Measurements from ENCODE around the gene NR4A1. TPM values are rescaled to one million over a fixed set of nuclear protein-coding genes. Genes with fewer than 3 reads are reported as not detected.

The NR4A1 gene
- total RNA-seq, 1 donor from 2014 or later = 1.0 TPM

GRCh38 chr12:52023182-52023975, 27.9 kb upstream of the NR4A1 start:
- peak; percentile 97 for TF ChIP-seq CTCF (IDR thresholded peaks at IDR 0.05; ENCODE audit: unreplicated experiment)
- Mint-ChIP-seq H3K27me3 (ENCODE audit: unreplicated experiment) (peaks cover 3% of the 10 kb centered on the region), H3K4me3 (ENCODE audit: unreplicated experiment) (no peak overlapping the region), H3K4me1 (ENCODE audit: unreplicated experiment) (peaks cover 17% of the 10 kb centered on the region), H3K36me3 (ENCODE audit: low read depth, unreplicated experiment) (no peaks in the 10 kb centered on the region), H3K9me3 (ENCODE audit: unreplicated experiment) (no peaks in the 10 kb centered on the region), H3K27ac (ENCODE audit: unreplicated experiment) (no peak overlapping the region)
- DNase-seq (ENCODE audit: low spot score) = peak; percentile 88

GRCh38 chr12:52023976-52024688, 27.1 kb upstream of the NR4A1 start:
- no peaks in the 10 kb centered on the region for H3K9me3 Mint-ChIP-seq (ENCODE audit: unreplicated experiment)
- H3K27me3 Mint-ChIP-seq (ENCODE audit: unreplicated experiment) = peaks cover 3% of the 10 kb centered on the region
- H3K27ac Mint-ChIP-seq (ENCODE audit: unreplicated experiment) = no peak overlapping the region
- peaks cover 17% of the 10 kb centered on the region for H3K4me1 Mint-ChIP-seq (ENCODE audit: unreplicated experiment)
- DNase-seq (ENCODE audit: low spot score) = no peak
- TF ChIP-seq CTCF (IDR thresholded peaks at IDR 0.05; ENCODE audit: unreplicated experiment) = peak; percentile 33
- no peaks in the 10 kb centered on the region for H3K36me3 Mint-ChIP-seq (ENCODE audit: low read depth, unreplicated experiment)
- H3K4me3 Mint-ChIP-seq (ENCODE audit: unreplicated experiment) = peak overlapping the region; percentile 77

GRCh38 chr12:52024845-52025230, 26.4 kb upstream of the NR4A1 start:
- no peaks in the 10 kb centered on the region for H3K9me3 Mint-ChIP-seq (ENCODE audit: unreplicated experiment)
- peaks cover 3% of the 10 kb centered on the region for H3K27me3 Mint-ChIP-seq (ENCODE audit: unreplicated experiment)
- no peak overlapping the region for H3K27ac Mint-ChIP-seq (ENCODE audit: unreplicated experiment)
- H3K4me1 Mint-ChIP-seq (ENCODE audit: unreplicated experiment) = peaks cover 17% of the 10 kb centered on the region
- no peak for TF ChIP-seq CTCF (IDR thresholded peaks at IDR 0.05; ENCODE audit: unreplicated experiment)
- H3K36me3 Mint-ChIP-seq (ENCODE audit: low read depth, unreplicated experiment) = no peaks in the 10 kb centered on the region
- no peak for DNase-seq (ENCODE audit: low spot score)
- H3K4me3 Mint-ChIP-seq (ENCODE audit: unreplicated experiment) = no peak overlapping the region

- DNase-seq (ENCODE audit: low spot score) = no peak
- Mint-ChIP-seq H3K4me1 (ENCODE audit: unreplicated experiment) (peaks cover 9% of the 10 kb centered on the region), H3K36me3 (ENCODE audit: low read depth, unreplicated experiment) (no peaks in the 10 kb centered on the region), H3K4me3 (ENCODE audit: unreplicated experiment) (no peak overlapping the region), H3K27me3 (ENCODE audit: unreplicated experiment) (peaks cover 3% of the 10 kb centered on the region), H3K9me3 (ENCODE audit: unreplicated experiment) (no peaks in the 10 kb centered on the region), H3K27ac (ENCODE audit: unreplicated experiment) (no peak overlapping the region)
- no peak for TF ChIP-seq CTCF (IDR thresholded peaks at IDR 0.05; ENCODE audit: unreplicated experiment)
Observed at GRCh38 chr12:52026263-52026662, 25.0 kb upstream of the NR4A1 start.
